HG02870 (cell line): ENCODE results near the gene CCR7.

Experiments used
- ATAC-seq: cut with Tn5 transposase; IDR thresholded peaks from one replicate; pipeline ENCODE4 v1.9.1; 2021; ENCODE audit warnings: mild to moderate bottlenecking, moderate library complexity; ENCODE audit not compliant: unreplicated experiment

CCR7 gene, protein sequence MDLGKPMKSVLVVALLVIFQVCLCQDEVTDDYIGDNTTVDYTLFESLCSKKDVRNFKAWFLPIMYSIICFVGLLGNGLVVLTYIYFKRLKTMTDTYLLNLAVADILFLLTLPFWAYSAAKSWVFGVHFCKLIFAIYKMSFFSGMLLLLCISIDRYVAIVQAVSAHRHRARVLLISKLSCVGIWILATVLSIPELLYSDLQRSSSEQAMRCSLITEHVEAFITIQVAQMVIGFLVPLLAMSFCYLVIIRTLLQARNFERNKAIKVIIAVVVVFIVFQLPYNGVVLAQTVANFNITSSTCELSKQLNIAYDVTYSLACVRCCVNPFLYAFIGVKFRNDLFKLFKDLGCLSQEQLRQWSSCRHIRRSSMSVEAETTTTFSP

DNA sequence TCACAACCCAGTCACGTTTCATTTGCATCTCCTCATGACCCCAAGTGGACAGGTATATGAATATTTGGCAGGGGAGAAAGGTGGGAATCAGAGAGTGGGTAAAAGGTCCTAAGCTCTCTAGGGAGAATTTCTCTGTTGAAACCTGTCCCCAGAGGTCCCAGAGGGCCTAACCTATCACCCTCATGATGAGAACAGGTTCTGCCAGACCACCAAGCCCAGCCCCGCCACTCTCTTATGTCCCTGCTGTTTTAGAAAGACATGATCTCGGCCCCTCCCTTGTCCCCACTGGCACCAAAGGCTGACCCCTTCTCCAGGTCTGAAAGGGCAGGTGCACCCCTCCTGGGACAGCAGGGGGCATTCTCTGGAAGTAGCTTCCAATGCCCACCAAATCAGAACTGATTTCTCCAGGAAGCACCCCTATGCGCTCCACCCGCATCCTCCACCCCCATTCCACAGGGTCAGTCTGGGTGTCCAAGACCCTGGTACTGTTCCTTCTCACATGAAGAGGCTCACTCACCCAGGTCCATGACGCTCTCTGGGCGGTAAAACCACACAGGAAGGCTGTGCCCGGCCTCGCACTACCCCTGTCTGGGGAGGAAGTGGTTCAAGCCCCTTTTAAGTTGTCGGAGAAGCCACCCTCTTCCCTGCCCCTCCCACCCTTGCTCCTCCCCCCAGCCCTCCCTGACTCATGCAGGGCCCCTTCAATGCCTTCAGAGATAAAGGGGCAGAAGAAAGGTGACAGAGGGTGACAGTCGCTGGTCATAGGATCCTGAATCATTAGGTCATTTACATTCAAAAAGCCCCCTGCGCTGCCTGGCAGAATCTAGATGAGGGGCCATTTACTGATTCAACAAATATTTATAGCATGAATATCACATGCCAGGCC is at the start of gene CCR7:
Gene CCR7, minus strand, starts transcription at position 590 of the 886 bp plus-strand sequence. Its CDS starts 63 bp downstream, at position 527.
- ATAC-seq, result no peak

DNA sequence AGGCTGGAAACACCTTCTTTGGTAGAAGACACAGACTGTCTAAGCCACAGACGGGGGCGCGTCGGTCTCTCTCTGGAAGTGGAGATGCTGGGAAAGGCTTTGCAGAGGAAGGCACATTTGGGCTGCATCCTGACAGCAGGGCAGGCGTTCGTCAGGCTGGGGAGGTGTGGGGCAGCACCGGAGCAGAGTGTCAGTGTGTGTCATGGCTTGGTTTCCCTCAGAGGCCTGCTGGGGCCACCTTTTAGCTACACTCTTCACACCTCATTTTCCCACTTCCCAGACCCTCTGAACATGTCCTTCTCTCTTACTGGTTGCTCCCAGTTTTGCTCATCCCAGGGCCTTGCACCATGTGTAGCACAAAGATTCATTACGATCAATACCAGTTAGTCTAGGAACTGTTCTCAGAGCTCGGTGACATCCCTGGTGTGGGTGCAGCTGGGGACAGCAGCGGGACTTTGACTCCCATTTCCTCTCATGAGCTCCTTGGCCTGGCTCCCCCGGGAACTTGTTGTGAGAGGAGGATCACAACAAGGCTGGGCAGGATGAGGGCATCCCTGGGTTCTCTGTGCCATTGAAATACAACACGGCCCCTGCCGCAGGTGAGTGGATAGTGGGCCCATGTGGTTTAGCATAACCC is 49.3 kb upstream of the CCR7 start:
- no peak for ATAC-seq

DNA sequence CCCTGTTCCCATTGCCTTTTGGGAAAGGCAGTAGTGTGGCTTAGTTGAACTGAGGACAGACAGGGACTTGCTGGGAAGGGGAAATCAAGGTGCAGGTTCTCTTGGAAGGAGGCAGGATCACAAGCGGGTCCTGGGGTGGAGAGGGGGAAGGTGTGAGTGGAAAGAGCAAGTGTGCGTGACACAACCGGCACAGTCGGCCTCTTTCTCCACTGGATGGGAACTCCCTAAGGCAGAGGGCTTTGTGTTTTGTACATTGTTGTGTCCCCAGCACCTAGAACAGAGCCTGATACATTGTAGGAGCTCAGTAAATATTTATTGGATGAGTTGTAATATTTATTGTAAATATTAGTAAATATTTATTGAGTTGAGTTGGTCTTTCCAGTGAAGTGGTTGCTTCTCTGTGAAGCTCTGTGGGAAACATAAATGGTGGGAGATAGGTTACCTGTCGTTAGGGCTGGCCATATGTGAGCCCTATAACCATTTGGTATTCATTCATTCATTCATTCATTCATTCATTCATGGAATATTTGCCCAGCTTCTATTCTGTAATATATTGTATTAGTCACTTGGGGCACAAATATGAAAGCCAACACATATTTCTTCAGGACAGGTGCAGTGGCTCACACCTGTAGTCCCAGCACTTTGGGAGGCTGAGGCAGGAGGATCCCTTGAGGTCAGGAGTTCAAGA is 48.3 kb upstream of the CCR7 start:
- ATAC-seq, result no peak

DNA sequence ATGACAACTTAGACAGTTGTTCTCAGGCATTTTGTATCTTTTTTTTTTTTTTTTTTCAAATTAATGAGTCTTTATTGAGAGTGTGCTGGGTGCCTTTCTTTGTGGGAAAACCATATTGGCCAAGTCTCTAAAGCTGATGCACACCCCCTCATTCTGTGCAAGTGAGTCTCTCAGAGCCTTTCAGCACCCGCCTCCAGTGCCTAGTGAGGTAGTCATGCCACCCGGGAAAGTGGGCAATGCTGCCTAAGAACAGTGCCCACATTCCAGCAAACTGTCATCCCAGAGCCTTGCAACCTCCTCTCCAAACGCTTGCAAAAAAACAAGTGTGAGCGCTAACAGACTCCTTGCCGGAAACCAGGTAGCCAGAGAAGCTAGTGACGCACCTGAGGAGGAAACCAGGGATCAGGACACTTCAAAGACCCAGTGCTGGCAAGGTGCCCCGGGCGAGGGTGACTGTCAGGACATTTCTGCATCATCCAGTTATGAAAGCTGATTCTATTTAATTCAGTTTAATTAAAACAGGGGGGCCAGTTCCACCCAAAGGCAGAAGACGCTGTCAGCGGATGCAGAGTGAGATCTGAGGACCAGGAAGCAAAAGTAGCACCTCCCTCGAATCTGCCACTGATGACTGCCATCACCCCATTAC is 47.5 kb upstream of the CCR7 start:
- no peak for ATAC-seq

DNA sequence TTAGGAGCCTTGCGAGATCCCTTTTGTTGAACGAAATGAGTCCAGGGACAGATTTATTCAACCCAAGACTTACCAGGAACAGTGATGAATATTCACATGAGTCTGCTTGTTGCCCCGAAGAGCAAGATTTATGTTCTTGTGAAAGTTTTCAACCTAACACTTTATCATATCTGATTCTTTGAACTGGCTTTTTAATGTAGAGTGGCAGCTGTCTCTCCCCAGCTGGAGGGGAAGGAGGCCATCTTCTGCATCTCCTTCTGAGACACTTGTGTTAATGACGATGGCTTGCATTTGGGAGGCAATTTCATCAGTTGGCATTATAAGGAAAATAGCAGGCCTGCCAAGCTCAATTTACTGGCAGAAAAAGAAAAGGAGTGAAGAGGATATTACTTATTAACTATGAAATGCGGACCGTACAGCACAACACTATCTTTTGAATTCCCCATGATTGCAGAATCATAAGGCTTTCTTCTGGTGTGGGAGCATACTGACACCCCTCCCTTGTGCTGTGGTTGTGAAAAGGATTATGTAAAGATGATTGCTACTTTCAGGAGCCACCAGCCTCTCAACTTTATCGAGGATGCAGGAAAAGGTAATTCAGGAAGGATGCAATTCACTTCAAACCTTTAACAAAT is 46.7 kb upstream of the CCR7 start:
- no peak for ATAC-seq

DNA sequence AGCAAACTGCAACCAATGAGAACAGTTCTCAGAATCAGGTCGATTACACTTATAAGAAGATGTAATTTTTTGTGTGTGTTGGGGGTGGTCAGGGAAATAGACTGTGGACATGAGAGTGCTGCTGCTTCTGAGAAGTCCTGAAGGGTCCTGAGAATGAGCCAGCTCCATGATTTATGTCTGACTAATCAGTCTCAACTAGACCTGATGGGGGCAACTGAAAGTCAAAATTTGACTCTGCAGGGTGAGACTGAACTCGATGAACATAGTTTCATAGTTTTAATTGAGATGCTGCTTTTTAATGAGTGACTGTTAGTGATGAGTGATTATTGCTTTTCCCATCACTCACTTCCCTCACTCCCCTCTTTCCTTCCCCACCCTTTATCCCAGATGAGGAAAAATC is 45.1 kb upstream of the CCR7 start:
- no peak for ATAC-seq

DNA sequence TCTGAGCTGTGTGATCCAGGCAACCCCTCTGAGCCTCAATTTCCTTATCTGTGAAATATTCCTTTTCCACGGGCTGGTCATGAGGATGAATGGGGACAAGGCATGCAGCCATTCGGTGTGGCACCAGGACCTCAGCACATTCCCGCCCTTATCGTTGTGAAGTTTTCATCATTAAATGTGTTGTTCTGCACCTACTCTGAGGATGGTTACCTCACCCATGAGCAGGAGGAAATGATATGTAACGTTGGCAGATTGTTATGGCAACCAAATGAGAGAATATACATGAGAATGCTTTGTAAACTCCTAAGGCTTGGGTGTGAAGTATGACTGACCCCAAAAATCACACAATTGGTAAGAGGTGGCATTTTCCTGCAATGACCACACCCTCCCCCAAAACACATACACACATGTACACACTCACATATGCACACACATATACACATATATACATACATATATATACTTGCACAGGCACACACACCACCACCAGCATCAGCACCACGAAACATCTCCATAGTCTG is 42.8 kb upstream of the CCR7 start:
- no peak for ATAC-seq

DNA sequence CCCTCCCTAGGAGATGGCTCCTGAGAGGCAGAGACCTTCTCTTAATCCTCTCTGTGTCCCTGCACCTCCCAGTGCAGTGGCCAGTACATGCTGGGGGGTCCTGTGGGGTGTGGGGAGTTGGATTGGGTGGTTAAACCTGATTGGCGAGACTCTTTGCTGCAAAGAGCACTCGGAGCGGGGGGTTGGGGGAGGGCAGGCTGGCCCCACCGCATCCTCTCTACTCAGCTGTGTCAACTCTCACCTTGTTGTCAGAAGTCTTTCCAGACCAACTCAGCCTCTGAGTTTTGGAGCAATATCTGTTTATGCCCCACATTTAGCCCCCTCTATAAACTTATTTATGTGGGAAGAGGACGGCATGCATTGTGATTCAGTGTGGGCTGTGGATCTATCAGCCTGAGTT is 42.4 kb upstream of the CCR7 start:
- no peak for ATAC-seq

DNA sequence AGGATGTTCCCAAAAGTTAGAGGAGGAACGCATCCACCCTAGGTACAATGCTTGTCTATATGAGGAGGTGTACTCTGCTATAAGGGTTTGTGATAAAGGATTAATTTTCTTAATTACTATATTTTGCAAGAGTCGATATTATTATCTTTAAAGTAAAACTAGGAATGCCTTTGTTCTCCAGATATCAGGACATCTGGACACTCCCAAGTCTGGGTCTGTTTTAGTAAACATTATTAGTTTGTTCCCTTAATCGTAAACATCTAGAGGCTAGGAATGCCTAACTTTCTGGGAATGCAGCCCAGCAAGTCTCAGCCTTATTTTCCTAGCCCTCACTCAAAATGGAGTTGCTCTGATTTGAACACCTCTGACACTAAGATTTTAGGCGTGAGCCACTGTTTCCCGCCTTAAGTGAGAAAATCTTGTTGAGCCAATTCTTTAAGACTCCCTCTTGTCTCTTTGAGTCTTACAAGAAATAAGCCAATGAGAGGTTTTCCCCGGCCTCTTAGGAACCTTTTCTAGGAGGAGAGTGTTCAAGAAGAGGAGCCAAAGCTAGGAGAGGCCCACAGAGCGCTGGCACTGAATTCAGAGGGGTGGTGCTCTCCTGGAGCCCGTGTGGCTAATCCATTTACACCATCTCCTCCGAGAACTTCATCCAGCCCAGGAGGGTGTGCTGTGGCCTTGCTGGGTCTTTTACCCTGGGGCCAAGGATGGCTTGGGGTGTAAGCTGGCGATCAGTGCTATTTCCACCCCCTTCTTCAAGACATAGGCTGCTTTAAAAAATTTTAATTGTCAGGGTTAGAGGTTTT is 41.5 kb upstream of the CCR7 start:
- no peak for ATAC-seq

DNA sequence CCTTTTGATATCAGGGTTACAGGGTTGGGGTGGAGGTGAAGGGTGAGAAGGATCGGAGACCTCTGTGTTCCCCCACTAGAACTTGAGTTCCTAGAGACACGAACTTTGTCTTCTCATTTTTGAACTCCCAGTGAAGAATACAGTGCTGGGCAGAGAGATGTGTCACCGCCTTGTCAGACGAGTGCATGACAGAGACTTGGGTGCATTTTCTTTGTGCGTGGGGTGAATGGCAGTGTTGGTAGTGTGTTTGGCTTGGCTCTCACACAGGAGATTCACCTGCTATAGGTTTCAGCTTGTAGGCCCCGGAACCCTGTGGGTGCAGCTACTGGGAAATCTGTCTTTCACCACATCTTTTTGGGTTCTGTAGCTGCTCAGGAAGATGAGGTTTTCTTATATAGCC is 40.0 kb upstream of the CCR7 start:
- no peak for ATAC-seq

DNA sequence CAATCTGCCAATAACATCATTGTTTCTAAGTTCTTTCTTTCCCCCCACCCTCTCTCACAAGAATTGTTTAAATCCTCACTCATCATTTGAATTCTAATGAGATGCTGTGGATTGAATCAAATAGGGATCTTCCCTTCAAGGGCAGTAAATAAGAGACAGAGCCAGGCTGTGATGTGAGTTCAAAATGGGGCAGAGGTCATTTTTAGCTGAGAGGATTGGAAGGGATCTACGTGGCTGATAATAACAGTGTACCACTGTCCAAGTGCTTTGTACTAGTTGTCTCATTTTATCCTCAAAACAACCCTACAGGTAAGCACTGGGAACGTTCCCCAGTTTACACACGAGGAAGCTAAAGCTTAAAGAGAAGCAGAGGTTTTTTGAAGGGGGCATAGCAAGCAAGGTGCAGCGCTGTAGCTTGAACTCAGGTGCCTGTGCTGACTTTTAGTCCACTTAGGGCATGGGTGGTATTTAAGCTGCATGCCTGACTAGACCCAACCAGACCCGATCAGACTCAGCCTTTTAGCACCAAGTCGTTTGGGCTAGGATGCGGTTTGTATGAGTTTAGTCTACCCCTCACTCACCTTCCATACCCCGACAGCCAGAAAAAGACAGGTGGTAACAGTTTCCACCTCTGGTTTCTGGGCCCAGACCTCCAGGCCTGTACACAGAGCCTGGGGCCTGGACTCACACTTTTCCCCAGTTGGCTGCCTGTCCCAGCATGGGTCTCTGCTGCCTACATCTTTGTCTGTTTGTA is 39.2 kb upstream of the CCR7 start:
- no peak for ATAC-seq

DNA sequence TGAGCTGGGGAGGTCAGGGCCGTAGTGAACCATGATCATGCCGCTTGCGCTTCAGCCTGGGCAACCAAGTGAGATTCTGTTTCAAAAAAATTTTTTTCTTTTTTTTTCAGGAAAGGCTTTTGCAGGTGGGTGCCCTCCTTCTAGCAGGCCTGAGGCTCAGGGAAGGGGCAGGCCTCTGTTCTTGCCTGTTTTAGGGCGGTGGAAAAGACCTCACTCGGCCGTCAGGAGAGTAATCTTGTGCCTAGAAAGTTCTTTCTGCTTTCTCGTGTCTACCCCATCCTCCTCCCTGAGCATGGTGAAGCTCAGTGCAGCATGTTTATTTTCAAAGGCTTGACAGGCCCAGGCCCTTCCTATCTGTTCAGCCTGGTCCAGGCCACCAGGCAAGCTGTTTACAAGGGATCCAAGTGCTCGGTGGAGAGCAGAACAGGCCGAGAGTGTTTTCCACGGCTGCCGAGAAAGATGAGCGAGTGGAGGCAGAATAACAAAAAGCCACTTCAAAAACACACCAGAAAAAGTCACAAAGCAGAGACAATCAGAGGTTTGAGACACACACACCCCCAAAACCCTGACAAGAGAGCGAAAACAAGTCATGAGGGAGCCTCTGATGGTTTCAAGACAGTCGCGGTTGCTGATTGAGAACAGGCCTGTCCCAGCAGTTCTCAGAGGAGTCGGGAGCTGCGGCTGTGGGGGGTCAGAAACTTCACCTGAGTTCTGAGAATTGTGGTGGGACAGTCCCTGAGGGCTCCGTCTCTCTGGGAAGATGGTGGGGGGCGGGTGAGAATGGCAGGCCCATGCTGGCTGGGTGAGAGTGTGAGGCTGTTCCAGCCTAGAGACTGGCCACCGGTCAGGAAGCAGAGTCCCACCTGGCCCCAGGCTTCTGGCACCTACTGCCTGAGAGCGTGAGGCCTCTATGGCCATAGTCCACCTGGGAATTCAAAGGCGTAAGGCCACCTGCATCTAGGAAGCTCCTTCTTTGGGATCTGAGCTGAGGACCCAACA is 37.5 kb upstream of the CCR7 start:
- peak; percentile 27 for ATAC-seq

DNA sequence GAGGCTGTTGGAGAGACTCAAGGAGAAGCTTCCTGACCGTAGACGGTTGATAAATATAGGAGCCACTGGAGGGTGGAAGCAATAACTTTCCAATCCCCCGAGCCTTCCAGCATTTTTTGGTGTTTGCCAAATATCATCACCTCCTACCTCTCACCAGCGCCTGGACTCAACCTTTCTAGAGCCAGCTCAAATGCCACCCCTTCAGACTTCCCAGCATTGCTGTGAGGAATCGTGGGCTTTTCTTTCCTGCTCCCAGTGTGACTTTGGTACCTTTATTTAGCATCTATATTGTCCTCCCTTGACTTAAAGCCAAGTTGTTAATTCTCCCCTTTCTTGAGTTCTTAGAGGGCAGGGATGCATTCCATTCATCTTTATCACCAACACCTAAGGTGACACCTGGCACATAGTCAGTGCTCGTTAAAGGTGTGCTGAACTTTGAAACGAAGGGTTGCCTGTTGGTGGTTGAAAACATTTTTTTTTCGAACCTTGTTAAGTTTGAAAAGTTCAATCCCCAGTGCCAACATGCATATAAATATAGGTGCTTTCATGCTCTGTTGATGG is 35.3 kb upstream of the CCR7 start:
- ATAC-seq, result no peak

DNA sequence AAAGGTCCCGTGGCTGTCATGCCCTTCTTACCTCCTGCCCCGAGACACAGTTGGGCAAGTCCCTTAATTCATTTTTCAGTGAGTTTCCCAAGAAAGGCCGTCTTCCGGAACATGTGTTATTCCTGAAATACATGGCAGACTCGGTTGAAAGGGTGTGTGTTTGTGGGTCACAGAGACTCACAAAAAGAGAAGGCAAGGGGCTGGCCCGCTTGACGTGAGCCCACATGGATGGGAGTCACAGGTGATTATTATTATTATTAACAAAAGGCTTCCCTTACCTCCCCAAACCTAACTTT is 34.1 kb upstream of the CCR7 start:
- ATAC-seq, result no peak

DNA sequence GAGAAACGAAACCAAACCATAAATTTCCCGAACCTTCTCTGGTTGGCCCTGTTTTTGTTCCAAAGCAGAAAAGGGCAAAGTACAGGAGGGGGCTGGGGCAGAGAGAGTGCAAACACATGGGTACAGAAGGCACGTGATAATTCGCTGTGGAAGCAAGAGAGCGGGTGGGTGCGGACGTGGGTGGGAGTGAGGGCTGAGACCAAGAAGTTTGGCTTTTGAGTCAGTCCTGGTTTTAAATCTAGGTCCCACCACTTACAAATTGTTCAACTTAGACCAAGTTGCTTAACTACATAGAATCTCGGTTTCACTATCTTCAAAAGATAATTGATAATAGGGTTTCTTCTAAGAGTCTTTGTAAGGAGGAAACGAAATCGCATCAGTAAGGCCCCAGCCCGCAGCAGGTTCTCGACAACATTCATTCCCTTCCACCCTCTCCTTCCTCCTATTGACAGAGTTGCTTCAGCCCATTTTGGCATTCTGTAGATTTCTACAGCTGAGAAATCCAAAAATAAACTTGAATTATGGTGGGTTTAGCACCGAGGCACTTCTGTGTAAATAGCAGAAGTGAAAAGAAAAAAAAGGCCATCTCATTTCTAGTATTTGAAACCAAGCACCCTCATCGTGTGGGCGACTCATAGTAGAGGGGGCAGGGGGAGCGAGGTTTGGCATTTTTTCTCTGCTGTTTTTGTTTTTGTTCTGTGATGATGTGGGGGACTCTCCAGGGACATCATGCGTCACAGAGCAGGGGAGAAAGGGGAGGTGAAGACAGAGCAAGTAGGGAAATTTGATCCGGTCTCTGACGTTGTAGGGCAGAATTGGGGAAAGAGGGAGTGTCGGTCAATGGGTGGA is 33.6 kb upstream of the CCR7 start:
- peak; percentile 54 for ATAC-seq

DNA sequence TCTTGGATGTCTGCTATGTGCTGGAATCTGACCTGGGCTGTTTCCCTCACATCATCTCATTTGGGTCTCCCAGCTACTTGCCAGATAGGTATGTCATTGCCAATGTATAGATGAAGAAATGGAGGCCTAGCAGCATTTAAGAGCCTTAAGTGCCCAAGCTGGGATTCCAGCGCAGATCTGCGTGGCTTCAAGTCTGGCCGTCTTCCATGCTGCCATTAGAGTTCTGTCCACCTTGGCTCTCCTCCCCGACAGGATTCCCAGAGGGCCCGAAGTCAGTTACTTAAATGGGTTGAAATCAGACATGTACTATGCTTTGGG is 33.0 kb upstream of the CCR7 start:
- no peak for ATAC-seq
